Measurements from ENCODE around the gene ADAM22.

GRCh38 chr7:87933953-87934698 is at the start of gene ADAM22:
- TF ChIP-seq EZH2 (IDR thresholded peaks at IDR 0.05; ENCODE audit: insufficient read depth, poor library complexity, severe bottlenecking) (no peak), EZH2phosphoT487 (IDR thresholded peaks at IDR 0.05; ENCODE audit: insufficient read depth, low read depth) (no peak)

Data from GM23248 (cell line).